Neural cell (in vitro differentiated cells): ENCODE results near the gene KIF19. TPM values are rescaled to one million over a fixed set of nuclear protein-coding genes. Genes with fewer than 3 reads are reported as not detected.

Experiments
- H2AFZ ChIP-seq: fragments of 200-600, 300-800 bp; sonication (generic), shearing (Covaris generic); 2 replicates; pipeline ENCODE4 v1.6.0; 2014; ENCODE audit warnings: low read depth, mild to moderate bottlenecking, antibody characterized with exemption, low read length, moderate library complexity
- H3F3A ChIP-seq: fragments of 200-600 bp; shearing (Covaris generic); 2 replicates; pipeline ENCODE4 v1.6.1; 2016; ENCODE audit warnings: mild to moderate bottlenecking, moderate library complexity, mixed read lengths, antibody characterized with exemption, low read length; ENCODE audit not compliant: insufficient read depth, poor library complexity, severe bottlenecking
- H3K27ac ChIP-seq: fragments of 200-600, 300-800 bp; sonication (generic), shearing (Covaris generic); 2 replicates; pipeline ENCODE4 v1.5.1; 2014; ENCODE audit warnings: mild to moderate bottlenecking, low read length, moderate library complexity
- H3K27me3 ChIP-seq: fragments of 300-800, 200-600 bp; sonication (generic), shearing (Covaris generic); 2 replicates; pipeline ENCODE4 v1.6.0; 2014; ENCODE audit warnings: mild to moderate bottlenecking, low read depth, low read length, moderate library complexity; ENCODE audit not compliant: insufficient read depth
- H3K36me3 ChIP-seq: fragments of 300-800, 200-600 bp; sonication (generic), shearing (Covaris generic); 2 replicates; pipeline ENCODE4 v1.5.1; 2014; ENCODE audit warnings: mild to moderate bottlenecking, antibody characterized with exemption, low read length, moderate library complexity; ENCODE audit not compliant: insufficient read depth
- H3K4me2 ChIP-seq: fragments of 300-800, 200-600 bp; sonication (generic), shearing (Covaris generic); 2 replicates; pipeline ENCODE4 v1.6.0; 2014; ENCODE audit warnings: mild to moderate bottlenecking, low read length
- H3K4me3 ChIP-seq: fragments of 300-800, 200-600 bp; sonication (generic), shearing (Covaris generic); 2 replicates; pipeline ENCODE4 v1.5.1; 2014; ENCODE audit warnings: mild to moderate bottlenecking, low read length, moderate library complexity
- H3K79me2 ChIP-seq: fragments of 200-600 bp; shearing (Covaris generic); replicated peaks from 2 replicates; pipeline ENCODE4 v1.6.0; 2014; ENCODE audit warnings: mild to moderate bottlenecking, low read length, moderate library complexity; ENCODE audit not compliant: insufficient read depth
- H3K9ac ChIP-seq: fragments of 300-800, 200-600 bp; sonication (generic), shearing (Covaris generic); 2 replicates; pipeline ENCODE4 v1.6.1; 2016; ENCODE audit warnings: mild to moderate bottlenecking, low read length, mixed read lengths
- H3K9me2 ChIP-seq: fragments of 200-600 bp; shearing (Covaris generic); 2 replicates; pipeline ENCODE4 v1.6.1; 2016; ENCODE audit warnings: mild to moderate bottlenecking, low read length, mixed read lengths; ENCODE audit not compliant: insufficient read depth
- H3K9me3 ChIP-seq: fragments of 200-600, 300-800 bp; sonication (generic), shearing (Covaris generic); 2 replicates; pipeline ENCODE4 v1.6.1; 2016; ENCODE audit warnings: mild to moderate bottlenecking, mixed run types, low read length, moderate library complexity, mixed read lengths
- H4K20me1 ChIP-seq: fragments of 200-600 bp; shearing (Covaris generic); 2 replicates; pipeline ENCODE4 v1.6.1; 2016; ENCODE audit warnings: mild to moderate bottlenecking, mixed run types; ENCODE audit not compliant: insufficient read depth
- CTCF ChIP-seq: fragments of 450-650 bp; IDR thresholded peaks from 2 replicates; pipeline ENCODE4 v1.5.1; 2014; ENCODE audit warnings: antibody characterized with exemption, mild to moderate bottlenecking, moderate library complexity; ENCODE audit not compliant: poor library complexity, severe bottlenecking
- EP300 ChIP-seq: fragments of 450-650 bp; conservative IDR thresholded peaks from 2 replicates; pipeline ENCODE4 v1.6.1; 2014; ENCODE audit warnings: antibody characterized with exemption, mild to moderate bottlenecking, moderate library complexity; ENCODE audit not compliant: poor library complexity, severe bottlenecking
- EZH2 ChIP-seq: fragments of 200-600, 300-800 bp; shearing (Covaris generic), sonication (generic); IDR thresholded peaks from 2 replicates; pipeline ENCODE4 v1.6.1; 2014; ENCODE audit warnings: antibody characterized with exemption, low read length, borderline replicate concordance, mild to moderate bottlenecking; ENCODE audit not compliant: insufficient read depth, poor library complexity, severe bottlenecking
- MXI1 ChIP-seq: fragments of 450-650 bp; conservative IDR thresholded peaks from 2 replicates; pipeline ENCODE4 v1.6.1; 2014; ENCODE audit warnings: antibody characterized with exemption, mild to moderate bottlenecking; ENCODE audit not compliant: poor library complexity, severe bottlenecking
- POLR2AphosphoS5 ChIP-seq: IDR thresholded peaks from 2 replicates; pipeline ENCODE4 v1.6.1; 2012
- RAD21 ChIP-seq: fragments of 450-650 bp; conservative IDR thresholded peaks from 2 replicates; pipeline ENCODE4 v1.6.1; 2014; ENCODE audit warnings: antibody characterized with exemption, mild to moderate bottlenecking, moderate library complexity
- REST ChIP-seq: IDR thresholded peaks from 2 replicates; pipeline ENCODE4 v1.6.1; 2012; ENCODE audit warnings: borderline replicate concordance
- SMC3 ChIP-seq: fragments of 450-650 bp; conservative IDR thresholded peaks from 2 replicates; pipeline ENCODE4 v1.6.1; 2014; ENCODE audit warnings: antibody characterized with exemption, mild to moderate bottlenecking, moderate library complexity; ENCODE audit not compliant: poor library complexity
- TAF1 ChIP-seq: IDR thresholded peaks from 2 replicates; pipeline ENCODE4 v1.6.1; 2012; ENCODE audit warnings: low read depth
- polyA plus RNA-seq: library from polyadenylated mRNA; depleted of rRNA; stranded (reverse); fragments of >200 nt; gene quantifications from 2 replicates; pipeline ENCODE4 v1.2.3, GENCODE V29; 2014

KIF19 gene
- polyA plus RNA-seq, 1 donor from 2014 or later = not detected

DNA sequence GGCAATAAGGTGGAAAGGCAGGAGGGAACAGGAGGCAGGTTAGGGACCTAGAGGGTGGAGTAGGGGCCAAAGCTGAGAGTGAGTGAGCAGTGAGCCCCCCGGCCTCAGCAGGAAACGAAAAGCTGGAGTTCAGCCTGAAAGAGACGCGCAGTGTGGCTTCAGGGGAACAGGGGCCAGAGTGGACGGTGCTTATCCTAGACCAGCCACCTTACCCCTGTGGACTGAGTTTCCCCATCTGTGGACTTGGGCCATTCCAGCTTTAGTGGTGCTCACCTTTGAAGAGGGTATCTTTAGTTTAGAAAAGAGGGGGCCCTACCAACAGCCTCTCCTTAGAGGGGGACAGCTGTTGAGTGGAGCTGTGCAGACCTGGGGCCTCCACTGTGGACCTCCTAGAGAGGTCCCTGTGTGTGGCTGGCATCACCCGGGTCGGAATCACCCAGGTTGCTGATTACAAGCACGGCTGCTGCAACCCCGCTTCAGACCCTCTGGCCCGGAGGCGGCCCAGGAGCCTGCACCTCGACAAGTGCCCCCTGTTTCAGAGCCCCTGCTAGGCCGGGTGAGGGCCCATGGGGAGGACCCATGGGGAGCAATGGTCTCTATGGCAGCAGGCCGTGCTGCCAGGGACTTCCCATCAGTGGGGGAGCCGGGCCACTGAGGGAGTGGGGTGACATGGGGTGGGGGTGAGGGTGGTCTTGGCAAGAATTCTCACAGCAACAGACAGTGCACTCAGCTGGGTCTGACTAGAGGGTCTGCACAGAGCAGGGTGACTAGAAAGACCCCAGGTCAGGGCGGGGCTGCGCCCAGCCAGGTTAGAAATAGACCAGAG lies 43.9 kb downstream of the KIF19 start:
- Histone ChIP-seq H4K20me1 (no peaks in the 10 kb centered on the region), H3K79me2 (no peaks in the 10 kb centered on the region), H3F3A (no peaks in the 10 kb centered on the region), H3K9me2 (no peaks in the 10 kb centered on the region), H3K4me3 (no peak overlapping the region), H2AFZ (no peak overlapping the region), H3K9ac (no peak overlapping the region), H3K9me3 (no peaks in the 10 kb centered on the region), H3K4me2 (no peak overlapping the region), H3K36me3 (no peaks in the 10 kb centered on the region), H3K27ac (no peak overlapping the region), H3K27me3 (no peaks in the 10 kb centered on the region)
- no peak for TF ChIP-seq SMC3

DNA sequence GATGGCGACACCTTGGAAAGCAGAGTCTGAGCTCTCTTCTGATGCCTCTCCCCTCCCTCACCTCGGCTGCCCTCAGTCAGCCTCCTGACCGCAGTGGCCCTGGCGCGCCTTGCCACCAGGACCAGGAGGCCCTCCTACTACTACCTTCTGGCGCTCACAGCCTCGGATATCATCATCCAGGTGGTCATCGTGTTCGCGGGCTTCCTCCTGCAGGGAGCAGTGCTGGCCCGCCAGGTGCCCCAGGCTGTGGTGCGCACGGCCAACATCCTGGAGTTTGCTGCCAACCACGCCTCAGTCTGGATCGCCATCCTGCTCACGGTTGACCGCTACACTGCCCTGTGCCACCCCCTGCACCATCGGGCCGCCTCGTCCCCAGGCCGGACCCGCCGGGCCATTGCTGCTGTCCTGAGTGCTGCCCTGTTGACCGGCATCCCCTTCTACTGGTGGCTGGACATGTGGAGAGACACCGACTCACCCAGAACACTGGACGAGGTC lies 45.7 kb downstream of the KIF19 start:
- Histone ChIP-seq H4K20me1 (no peaks in the 10 kb centered on the region), H3K79me2 (no peaks in the 10 kb centered on the region), H3K9me2 (no peaks in the 10 kb centered on the region), H3F3A (no peaks in the 10 kb centered on the region), H2AFZ (no peak overlapping the region), H3K27ac (no peak overlapping the region), H3K36me3 (no peaks in the 10 kb centered on the region), H3K9me3 (no peaks in the 10 kb centered on the region), H3K9ac (no peak overlapping the region), H3K27me3 (no peaks in the 10 kb centered on the region), H3K4me2 (no peak overlapping the region), H3K4me3 (no peak overlapping the region)
- TF ChIP-seq EZH2 (no peak), CTCF (no peak), EP300 (no peak), POLR2AphosphoS5 (no peak), RAD21 (no peak), MXI1 (no peak), TAF1 (no peak), SMC3 (no peak), REST (no peak)
